Liver (tissue), 3 donors: ENCODE measurements around the gene UBXN7.
"Not testable (repeated sequence)": the region's sequence is repeated elsewhere in the genome, so short reads cannot be mapped to it uniquely, and the experiment has no call there.

Source experiments
- TF ChIP-seq, protein P1 (sequence below): fragments of 150-350 bp; IDR thresholded peaks from 2 replicates; pipeline ENCODE4 v1.5.1; 2017; ENCODE audit warnings: improper control_type of control experiment, low read depth, low read length; ENCODE audit not compliant: missing input control
- TF ChIP-seq, protein P2 (sequence below): IDR thresholded peaks from 2 replicates; pipeline ENCODE4 v1.6.1; 2016; ENCODE audit warnings: antibody characterized with exemption
- donor health status: healthy.
- donor health status: healthy.

GRCh38 chr3:196421668-196422067, 10.6 kb downstream of the UBXN7 start:
- TF ChIP-seq, protein P1, sequence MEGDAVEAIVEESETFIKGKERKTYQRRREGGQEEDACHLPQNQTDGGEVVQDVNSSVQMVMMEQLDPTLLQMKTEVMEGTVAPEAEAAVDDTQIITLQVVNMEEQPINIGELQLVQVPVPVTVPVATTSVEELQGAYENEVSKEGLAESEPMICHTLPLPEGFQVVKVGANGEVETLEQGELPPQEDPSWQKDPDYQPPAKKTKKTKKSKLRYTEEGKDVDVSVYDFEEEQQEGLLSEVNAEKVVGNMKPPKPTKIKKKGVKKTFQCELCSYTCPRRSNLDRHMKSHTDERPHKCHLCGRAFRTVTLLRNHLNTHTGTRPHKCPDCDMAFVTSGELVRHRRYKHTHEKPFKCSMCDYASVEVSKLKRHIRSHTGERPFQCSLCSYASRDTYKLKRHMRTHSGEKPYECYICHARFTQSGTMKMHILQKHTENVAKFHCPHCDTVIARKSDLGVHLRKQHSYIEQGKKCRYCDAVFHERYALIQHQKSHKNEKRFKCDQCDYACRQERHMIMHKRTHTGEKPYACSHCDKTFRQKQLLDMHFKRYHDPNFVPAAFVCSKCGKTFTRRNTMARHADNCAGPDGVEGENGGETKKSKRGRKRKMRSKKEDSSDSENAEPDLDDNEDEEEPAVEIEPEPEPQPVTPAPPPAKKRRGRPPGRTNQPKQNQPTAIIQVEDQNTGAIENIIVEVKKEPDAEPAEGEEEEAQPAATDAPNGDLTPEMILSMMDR: not testable (repeated sequence)
- TF ChIP-seq, protein P2, sequence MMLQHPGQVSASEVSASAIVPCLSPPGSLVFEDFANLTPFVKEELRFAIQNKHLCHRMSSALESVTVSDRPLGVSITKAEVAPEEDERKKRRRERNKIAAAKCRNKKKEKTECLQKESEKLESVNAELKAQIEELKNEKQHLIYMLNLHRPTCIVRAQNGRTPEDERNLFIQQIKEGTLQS: not testable (repeated sequence)
